ENCODE results near the gene GTF2F2. TPM values are rescaled to one million over a fixed set of nuclear protein-coding genes. Genes with fewer than 3 reads are reported as not detected.

GTF2F2 gene
- total RNA-seq, 2 donors from 2014 or later: 17.4 to 19.0 TPM

DNA sequence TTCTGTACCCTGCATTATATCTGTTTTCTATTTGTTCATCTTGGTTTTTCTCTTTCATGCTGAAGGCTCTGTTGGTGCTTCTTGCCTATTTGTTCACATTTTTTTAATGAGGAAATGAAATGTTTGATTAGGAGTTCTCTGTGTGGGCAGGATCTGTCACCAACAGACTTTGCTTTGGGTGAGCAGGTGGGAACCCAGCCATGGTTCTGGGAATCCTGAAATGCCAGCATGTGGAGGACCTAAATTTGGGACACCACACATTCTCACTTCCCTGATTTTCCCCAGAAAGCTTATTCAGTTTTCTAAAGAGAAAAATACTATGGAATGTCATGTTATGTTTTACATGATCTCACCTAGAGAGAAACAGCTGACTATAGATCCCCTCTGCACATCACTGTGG lies 186.7 kb downstream of the GTF2F2 start:
- ATAC-seq (no peak), DNase-seq (no peak)
- intact Hi-C loops (cut with DNase I, micrococcal nuclease): loop anchor here in 1 of 2 donors (5.0 kb wide), 1 partner anchor 260 kb away; no protein-coding TSS in a partner anchor

- no peak for DNase-seq
- ATAC-seq: no peak
- intact Hi-C loops (cut with DNase I, micrococcal nuclease): no loop called here
These were observed 190.2 kb downstream of the GTF2F2 start for GRCh38 chr13:45310341-45311131.

DNA sequence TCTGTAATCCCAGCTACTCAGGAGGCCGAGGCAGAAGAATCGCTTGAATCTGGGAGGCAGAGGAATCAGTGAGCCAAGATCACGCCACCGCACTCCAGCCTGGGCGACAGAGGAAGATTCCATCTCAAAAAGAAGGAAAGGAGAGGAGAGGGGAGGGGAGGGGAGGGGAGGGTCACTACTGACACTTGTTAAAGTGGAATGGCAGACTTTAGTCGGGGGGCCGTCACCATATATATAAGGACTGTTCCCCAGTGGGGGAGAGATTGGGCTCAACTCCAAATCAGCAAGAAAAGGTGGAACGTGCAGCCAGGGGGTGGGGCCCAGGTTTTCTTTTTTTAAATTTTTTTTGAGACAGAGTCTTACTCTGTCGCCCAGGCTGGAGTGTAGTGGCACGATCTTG lies 194.5 kb downstream of the GTF2F2 start:
- DNase-seq: no peak
- intact Hi-C loops (cut with DNase I, micrococcal nuclease): no loop called here
- no peak for ATAC-seq

- intact Hi-C loops (cut with DNase I, micrococcal nuclease): no loop called here
- no peak for DNase-seq
- no peak for ATAC-seq
These were observed 195.3 kb downstream of the GTF2F2 start for GRCh38 chr13:45315520-45316167.

DNA sequence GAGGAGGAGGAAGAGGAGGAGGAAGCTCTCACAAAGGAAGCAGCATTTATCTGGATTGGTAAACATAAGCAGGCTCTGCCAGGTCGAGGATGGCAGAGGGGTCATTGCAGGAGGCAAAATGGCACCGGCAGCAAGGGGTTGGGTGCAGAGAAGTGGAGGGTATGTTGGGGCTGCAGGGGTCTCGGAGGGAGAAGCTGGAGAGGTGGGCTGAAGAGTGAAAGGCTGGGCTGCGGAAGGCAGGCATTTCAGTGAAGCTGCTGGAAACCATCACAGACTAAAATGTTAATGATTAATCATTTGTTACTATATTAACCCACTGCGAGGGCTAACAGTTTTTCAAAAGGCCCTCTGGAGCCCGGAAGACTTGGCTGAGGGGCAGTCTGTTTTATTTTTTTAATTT lies 196.0 kb downstream of the GTF2F2 start:
- peak; percentile 17 for ATAC-seq
- intact Hi-C loops (cut with DNase I, micrococcal nuclease): no loop called here

GRCh38 chr13:45316996-45317395 lies 196.7 kb downstream of the GTF2F2 start:
- DNase-seq: no peak
- ATAC-seq: no peak
- intact Hi-C loops (cut with DNase I, micrococcal nuclease): no loop called here

More for the DNA sequence above, 196.0 kb downstream of the GTF2F2 start:
- DNase-seq: no peak

DNA sequence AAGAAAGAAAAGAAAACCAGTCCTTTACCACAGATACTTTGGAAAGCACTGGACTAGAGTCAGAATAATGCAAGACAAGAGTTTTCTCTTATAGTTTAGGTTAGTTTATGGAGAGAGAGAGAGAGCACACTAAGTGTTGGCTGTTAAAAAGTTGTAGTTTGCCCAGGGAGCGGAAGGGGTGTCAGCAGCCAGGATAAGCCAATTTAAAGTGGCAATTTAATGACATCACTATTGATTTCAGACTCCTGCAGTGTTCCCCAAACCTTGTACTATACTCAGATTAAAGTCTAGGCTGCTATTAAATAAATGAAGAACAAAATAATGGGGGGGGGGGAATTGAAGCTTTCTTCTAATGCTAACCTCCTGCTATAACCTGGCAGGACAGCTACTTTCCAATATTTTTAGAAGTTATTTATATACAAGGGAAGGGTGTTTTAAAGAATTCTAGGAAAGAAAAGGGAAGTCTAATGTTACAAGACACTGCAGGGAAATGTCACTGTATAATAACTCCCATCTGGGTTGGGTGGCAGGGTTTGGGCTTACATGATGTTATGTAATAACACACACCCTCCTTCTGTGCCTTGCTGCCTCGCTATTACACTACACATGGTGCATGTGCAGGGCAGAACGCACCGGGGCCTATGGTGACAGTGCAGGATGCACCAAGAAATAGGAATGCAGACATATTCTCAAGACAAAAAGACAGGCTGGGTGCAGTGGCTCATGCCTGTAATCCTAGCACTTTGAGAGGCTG lies 200.7 kb downstream of the GTF2F2 start:
- ATAC-seq (no peak), DNase-seq (no peak)
- intact Hi-C loops (cut with DNase I, micrococcal nuclease): no loop called here

DNA sequence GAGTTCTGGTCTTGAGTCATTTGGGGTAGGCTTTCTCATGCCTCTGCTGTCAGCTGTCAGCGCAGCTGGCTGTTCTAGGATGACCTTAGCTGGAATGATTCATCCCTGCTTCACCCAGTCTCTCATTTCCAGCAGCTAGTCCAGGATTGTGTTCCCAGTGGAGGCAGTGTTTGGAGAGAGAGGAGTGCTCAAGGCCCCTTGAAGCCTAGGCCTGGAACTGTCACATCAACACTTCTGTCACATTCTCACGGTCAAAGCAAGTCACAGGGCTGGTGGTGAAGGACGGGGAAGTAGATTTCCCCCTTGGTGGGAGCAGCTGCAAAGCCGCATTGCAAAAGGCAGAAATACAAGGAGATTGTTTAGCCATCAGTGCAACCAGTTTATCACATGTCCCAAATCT lies 205.5 kb downstream of the GTF2F2 start:
- no peak for DNase-seq
- ATAC-seq: peak; percentile 10
- intact Hi-C loops (cut with DNase I, micrococcal nuclease): no loop called here

DNA sequence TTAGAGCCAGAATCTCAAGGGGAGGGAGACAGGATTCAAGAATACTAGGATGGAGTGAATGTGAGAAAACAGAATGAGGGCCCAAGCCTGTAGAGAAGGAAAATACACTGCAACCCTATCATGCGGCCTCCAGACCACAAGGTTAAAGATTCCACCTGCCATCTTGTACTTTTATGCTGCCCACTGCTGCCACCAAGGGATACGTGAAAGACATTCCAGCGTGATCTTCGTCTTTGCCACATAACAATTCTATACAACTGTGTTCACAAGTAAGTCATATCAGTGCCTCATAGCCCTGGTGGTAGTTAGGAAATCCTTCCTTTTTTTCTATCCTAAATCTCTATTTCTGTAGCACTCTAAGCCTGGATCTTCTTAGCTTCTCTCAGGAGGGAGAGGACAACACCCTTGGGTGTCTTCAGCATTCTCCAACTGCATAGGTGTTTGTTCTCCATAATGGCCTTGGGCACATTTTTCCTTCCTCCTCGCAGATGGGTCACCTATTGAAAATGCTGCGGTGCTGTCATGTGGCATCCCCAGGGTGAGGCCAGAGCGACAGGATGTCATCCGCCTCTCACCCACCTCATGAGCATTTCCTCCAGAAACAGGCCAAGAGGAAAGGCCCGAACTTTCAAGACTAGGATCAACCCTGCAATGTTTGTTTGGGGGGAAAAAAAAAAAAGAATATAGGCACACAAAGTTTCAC lies 207.1 kb downstream of the GTF2F2 start:
- ATAC-seq (no peak), DNase-seq (no peak)
- intact Hi-C loops (cut with DNase I, micrococcal nuclease): no loop called here

DNA sequence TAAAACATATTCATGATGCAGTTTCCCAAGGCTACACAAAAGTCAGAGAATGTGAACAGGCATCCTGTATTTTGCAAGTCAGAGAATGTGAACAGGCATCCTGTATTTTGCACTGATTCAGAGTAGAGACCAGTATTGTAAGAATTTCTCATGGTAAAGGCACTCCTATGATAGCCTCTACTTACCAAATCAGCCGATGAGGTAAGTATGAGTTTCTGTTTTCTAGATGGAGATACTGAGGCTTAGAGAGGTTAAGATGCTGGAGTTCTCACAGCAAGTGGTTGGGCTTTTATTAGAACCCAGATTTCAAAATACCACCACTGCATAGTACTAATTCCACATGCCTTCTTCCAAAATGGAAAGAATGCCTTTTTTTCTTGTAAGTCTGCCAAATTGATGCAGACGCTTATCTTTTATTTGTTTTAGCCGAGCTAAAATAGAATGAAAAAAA lies 208.4 kb downstream of the GTF2F2 start:
- no peak for ATAC-seq
- intact Hi-C loops (cut with DNase I, micrococcal nuclease): no loop called here

DNA sequence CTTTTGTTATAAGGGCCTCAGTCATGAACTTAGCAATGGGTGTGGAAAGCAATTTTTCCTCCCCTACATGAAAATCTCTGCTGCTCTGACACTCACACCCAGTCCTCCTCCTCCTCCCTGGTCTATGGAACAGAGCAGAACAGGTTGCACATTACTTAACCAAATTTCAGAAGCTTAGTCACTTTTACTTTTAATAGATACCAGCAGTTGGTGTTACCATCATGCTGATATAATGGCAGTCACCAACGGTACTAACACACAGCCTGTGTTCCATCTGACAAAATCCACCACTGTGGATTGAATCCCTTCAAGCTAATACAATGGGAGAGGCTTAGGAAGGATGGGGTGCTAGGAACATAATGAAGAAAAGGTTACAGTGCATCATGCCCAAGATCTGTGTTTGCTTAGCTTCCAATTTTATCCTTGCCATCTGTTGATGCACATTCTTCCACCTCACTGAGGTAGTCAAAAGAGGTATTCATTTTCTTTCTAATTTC lies 210.9 kb downstream of the GTF2F2 start:
- no peak for DNase-seq
- no peak for ATAC-seq
- intact Hi-C loops (cut with DNase I, micrococcal nuclease): no loop called here

More for the DNA sequence above, 208.4 kb downstream of the GTF2F2 start:
- no peak for DNase-seq

- intact Hi-C loops (cut with DNase I, micrococcal nuclease): no loop called here
- no peak for ATAC-seq
- DNase-seq: no peak
These were observed 211.4 kb downstream of the GTF2F2 start for GRCh38 chr13:45331692-45332035.

DNA sequence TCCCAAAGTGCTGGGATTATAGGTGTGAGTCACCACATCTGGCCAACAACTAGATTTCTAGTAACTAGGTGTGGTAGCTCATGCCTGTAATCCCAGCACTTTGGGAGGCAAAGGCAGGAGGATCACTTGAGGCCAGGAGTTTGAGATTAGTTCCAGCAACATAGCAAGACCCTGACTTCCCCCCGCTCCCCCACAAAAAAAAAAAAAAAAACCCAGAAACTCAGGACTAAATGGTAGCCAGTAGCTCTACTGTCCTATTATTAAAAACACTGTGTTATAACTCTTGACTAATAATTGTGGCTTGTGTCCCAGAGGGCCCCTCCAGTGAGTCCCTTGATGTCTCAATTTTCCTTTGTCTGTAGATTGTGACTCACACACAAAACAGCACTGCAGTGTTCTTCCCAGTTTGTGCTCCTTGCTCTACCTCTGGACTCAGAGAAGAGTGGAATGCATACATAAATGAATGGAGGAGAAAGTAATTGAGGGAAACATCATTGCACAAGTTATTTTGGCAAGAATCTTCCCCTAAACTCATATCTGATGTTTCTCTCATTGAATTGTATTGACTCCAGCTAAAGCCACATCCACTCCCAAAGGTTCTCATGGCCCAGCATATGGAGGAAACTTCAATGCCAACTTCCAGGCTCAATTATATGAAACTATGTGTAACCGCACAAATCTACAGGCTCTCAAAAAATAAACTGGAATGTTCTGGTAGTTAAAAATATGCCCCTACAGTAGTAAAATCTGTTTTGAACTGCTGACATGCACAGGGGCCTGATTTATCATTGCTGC lies 211.9 kb downstream of the GTF2F2 start:
- intact Hi-C loops (cut with DNase I, micrococcal nuclease): no loop called here
- ATAC-seq: peak; percentile 14
- DNase-seq: no peak

GRCh38 chr13:45332831-45333219 lies 212.5 kb downstream of the GTF2F2 start:
- DNase-seq: no peak
- ATAC-seq: no peak
- intact Hi-C loops (cut with DNase I, micrococcal nuclease): no loop called here

DNA sequence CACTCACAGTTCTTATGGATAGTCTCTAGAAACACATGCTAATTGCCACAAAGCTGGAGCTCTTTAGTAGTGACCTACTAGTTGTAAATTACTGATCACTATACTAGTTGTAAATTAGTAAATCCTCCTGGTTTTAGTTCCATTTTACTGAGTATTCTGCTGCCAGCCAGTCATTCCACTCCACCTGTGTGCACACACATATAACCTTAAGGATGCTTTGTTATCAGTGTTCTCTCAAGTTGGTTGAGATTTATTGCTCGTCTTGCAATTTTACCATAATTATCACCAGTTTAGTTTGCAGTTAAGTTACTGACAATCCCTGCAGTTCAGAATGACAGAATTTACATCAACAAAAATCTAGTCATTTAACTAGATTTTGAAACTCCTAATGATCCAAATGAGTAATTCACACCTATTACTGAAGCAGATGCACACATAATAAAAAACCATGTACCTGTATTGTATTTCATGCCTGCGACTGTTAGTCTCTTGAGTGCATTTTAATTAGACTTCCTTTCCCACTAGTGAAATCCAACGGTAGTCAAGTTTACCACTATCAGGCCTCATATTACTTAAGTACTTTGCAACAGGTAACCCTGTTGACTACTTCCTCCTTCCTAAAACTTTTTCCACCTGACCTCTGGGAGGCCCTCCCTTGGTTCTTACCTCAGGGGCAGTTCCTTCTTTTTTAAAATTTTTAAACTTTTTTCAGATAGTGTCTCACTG lies 213.1 kb downstream of the GTF2F2 start:
- intact Hi-C loops (cut with DNase I, micrococcal nuclease): no loop called here
- ATAC-seq (no peak), DNase-seq (no peak)

Measured in left colon (tissue), 2 donors.